Prostate gland (tissue), 2 donors: Measurements from ENCODE around the gene AK4. TPM values are rescaled to one million over a fixed set of nuclear protein-coding genes. Genes with fewer than 3 reads are reported as not detected.

Source experiments
- DNase-seq: peaks from one replicate; pipeline ENCODE4 v3.0.0-alpha.2; 2019; ENCODE audit warnings: low spot score
- H3K27ac ChIP-seq, 2 donors: fragments of 200-600 bp; sonication (generic); 2 replicates each; pipeline ENCODE4 v1.5.1; 2017 to 2019
- H3K27me3 ChIP-seq: fragments of 200-600 bp; sonication (generic); replicated peaks from 2 replicates; pipeline ENCODE4 v1.5.1; 2019; ENCODE audit not compliant: insufficient read depth
- H3K36me3 ChIP-seq, 2 donors: fragments of 200-600 bp; sonication (generic); 1 replicate in 1 of 2; 2 replicates in 1 of 2; pipeline versions ENCODE4 v1.5.1 to v1.8.1; 2017 to 2019
- H3K4me1 ChIP-seq: fragments of 200-600 bp; sonication (generic); replicated peaks from 2 replicates; pipeline ENCODE4 v1.5.1; 2019
- H3K4me3 ChIP-seq, 2 donors: fragments of 200-600 bp; sonication (generic); 2 replicates each; pipeline ENCODE4 v1.5.1; 2017 to 2019
- H3K9me3 ChIP-seq: fragments of 200-600 bp; sonication (generic); 2 replicates; pipeline ENCODE4 v1.5.1; 2017
- CTCF ChIP-seq, 4 experiments: fragments of 200-600 bp in 2 of 4; fragments of 450-650 bp in 2 of 4; sonication (generic) in 2 of 4; IDR thresholded peaks; 1 replicate in 3 of 4; 2 replicates in 1 of 4; pipeline ENCODE4 v1.5.1; 2016 to 2019; ENCODE audit warnings: antibody characterized with exemption in 4 of 4, mild to moderate bottlenecking in 2 of 4, moderate library complexity in 2 of 4
- POLR2A ChIP-seq: fragments of 450-650 bp; IDR thresholded peaks from one replicate; pipeline ENCODE4 v1.6.1; 2016; ENCODE audit warnings: antibody characterized with exemption, mild to moderate bottlenecking
- POLR2AphosphoS5 ChIP-seq: sonication (generic); formaldehyde crosslinking; IDR thresholded peaks from one replicate; pipeline ENCODE4 v1.6.1; 2017; ENCODE audit warnings: antibody characterized with exemption
- WGBS: methylation state at CpG from one replicate; pipeline ENCODE4 v1.1.5; 2018; 5-methylcytosine and 5-hydroxymethylcytosine counted together
- intact Hi-C: fragments of 100-400 bp; cut with DNase I; formaldehyde crosslinking; loops from one replicate; pipeline ENCODE4 v1.14.2; 2022
- total RNA-seq, 2 donors: library from RNA; depleted of rRNA; stranded (reverse); fragments of >200 nt; gene quantifications; one replicate each; pipeline ENCODE4 v1.1.0, GENCODE V29; 2016

Gene AK4
- total RNA-seq, 2 donors from 2014 or later: 46.5 to 63.1 TPM

- no peaks in the 10 kb centered on the region for H3K27me3 ChIP-seq
- WGBS: 81% methylated on average over 2 of the region's 2 CpGs
- TF ChIP-seq CTCF (IDR thresholded peaks at IDR 0.05): no peak
- no peak for TF ChIP-seq POLR2A
- no peak for TF ChIP-seq POLR2AphosphoS5
- H3K27ac ChIP-seq: no peak overlapping the region
- no peaks in the 10 kb centered on the region for H3K4me1 ChIP-seq
- H3K4me3 ChIP-seq: no peak overlapping the region
- intact Hi-C loops: loop anchor here (2.0 to 10.0 kb wide), 3 partner anchors 58 to 342 kb away; partner anchors contain the start of gene AK4
- no peak for DNase-seq
- H3K9me3 ChIP-seq: no peaks in the 10 kb centered on the region
- no peaks in the 10 kb centered on the region for H3K36me3 ChIP-seq
Measured at GRCh38 chr1:65206836-65207235, 58.8 kb downstream of the AK4 start.

DNA sequence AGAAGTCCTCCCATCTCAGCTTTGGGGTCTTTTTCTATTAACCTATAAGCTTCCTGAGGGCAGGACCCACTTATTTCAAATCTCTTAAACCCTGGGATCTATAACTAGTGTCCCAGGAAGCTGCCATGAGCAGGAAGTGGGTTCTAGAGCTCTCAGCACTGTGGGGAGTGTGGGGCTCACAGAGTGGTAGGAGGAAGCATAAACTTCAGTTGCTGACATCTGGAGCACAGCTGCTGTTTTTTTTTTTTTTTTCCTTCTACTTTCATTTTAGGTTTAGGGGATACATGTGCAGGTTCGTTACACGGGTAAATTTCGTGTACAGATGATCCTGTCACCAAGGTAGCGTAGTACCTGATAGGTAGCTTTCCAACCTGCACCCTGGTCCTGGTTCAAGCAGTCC lies 59.3 kb downstream of the AK4 start:
- Histone ChIP-seq H3K27ac (no peak overlapping the region), H3K36me3 (no peaks in the 10 kb centered on the region), H3K9me3 (no peaks in the 10 kb centered on the region), H3K4me1 (no peaks in the 10 kb centered on the region), H3K4me3 (no peak overlapping the region), H3K27me3 (no peaks in the 10 kb centered on the region)
- TF ChIP-seq POLR2A (no peak), POLR2AphosphoS5 (no peak), CTCF (IDR thresholded peaks at IDR 0.05) (no peak)
- intact Hi-C loops: loop anchor here (2.0 to 10.0 kb wide), 3 partner anchors 59 to 343 kb away; partner anchors contain the start of gene AK4
- no peak for DNase-seq
- 83% methylated on average over 4 of the region's 4 CpGs for WGBS

- no peak for DNase-seq
- WGBS: 94% methylated on average over 8 of the region's 8 CpGs
- H3K9me3 ChIP-seq: no peaks in the 10 kb centered on the region
- TF ChIP-seq POLR2A: no peak
- TF ChIP-seq CTCF (IDR thresholded peaks at IDR 0.05): no peak
- TF ChIP-seq POLR2AphosphoS5: no peak
- H3K27ac ChIP-seq: no peak overlapping the region
- H3K4me1 ChIP-seq: no peaks in the 10 kb centered on the region
- no peak overlapping the region for H3K4me3 ChIP-seq
- intact Hi-C loops: loop anchor here (5.0 to 10.0 kb wide), 2 partner anchors 141 to 344 kb away; no protein-coding TSS in a partner anchor
- no peaks in the 10 kb centered on the region for H3K27me3 ChIP-seq
- no peaks in the 10 kb centered on the region for H3K36me3 ChIP-seq
Measured at GRCh38 chr1:65208563-65208973, 60.6 kb downstream of the AK4 start.

GRCh38 chr1:65209005-65209885 lies 61.2 kb downstream of the AK4 start:
- 44% methylated on average over 6 of the region's 6 CpGs for WGBS
- H3K4me3 ChIP-seq: no peak overlapping the region
- no peak overlapping the region for H3K27ac ChIP-seq
- H3K27me3 ChIP-seq: no peaks in the 10 kb centered on the region
- no peaks in the 10 kb centered on the region for H3K36me3 ChIP-seq
- TF ChIP-seq POLR2AphosphoS5 (no peak), CTCF (IDR thresholded peaks at IDR 0.05) (peak; percentile 29 to 70 (median 62)), POLR2A (no peak)
- peak; percentile 51 for DNase-seq
- no peaks in the 10 kb centered on the region for H3K4me1 ChIP-seq
- H3K9me3 ChIP-seq: no peaks in the 10 kb centered on the region
- intact Hi-C loops: loop anchor here (5.0 to 10.0 kb wide), 2 partner anchors 142 to 344 kb away; no protein-coding TSS in a partner anchor
